Daoy (cell line): ENCODE results near the gene DNASE1L2. TPM values are rescaled to one million over a fixed set of nuclear protein-coding genes. Genes with fewer than 3 reads are reported as not detected.
"Not testable (repeated sequence)": the region's sequence is repeated elsewhere in the genome, so short reads cannot be mapped to it uniquely, and the experiment has no call there.

Experiments
- DNase-seq: peaks from one replicate; pipeline ENCODE4 v3.0.0-alpha.2; 2015; ENCODE audit warnings: low read depth
- total RNA-seq: library from RNA; depleted of rRNA; stranded (reverse); fragments of >200 nt; shearing (Covaris generic); gene quantifications from 2 replicates; pipeline ENCODE4 v1.2.3, GENCODE V29; 2014

DNASE1L2 gene
- total RNA-seq, 1 experiment from 2014 or later, result 1.0 TPM

DNA sequence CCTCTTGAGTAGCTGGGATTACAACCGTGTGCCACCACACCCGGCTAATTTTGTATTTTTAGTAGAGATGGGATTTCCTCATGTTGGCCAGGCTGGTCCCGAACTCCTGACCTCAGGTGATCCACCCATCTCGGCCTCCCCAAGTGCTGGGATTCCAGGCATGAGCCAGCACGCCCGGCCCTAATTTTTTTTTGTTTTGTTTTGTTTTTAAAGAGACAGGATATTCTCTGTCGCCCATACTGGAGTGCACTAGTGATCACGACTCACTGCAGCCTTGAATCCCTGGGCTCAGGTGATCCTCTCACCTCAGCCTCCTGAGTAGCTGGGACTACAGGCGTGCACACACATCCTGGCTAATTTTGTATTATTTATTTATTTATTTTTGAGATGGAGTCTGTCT lies 4.1 kb downstream of the DNASE1L2 start:
- DNase-seq, result not testable (repeated sequence)

DNA sequence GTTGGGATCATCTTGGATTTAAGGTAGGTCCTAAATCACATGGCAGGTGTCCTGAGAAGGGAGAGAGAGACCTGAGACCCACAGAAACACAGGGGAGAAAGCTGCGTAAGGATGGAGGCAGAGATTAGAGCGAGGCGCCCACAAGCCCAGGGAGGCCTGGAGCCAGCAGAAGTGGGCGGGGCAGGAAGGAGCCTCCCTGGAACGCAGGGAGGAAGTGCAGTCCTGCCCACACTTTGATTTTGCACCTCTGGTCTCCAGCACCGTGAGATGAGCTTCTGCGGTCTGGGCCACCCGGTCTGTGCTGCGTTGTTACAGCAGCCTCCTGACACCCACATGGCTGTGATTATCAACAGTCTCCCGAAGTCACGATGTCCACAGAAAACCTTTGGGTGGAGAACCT lies 6.4 kb downstream of the DNASE1L2 start:
- no peak for DNase-seq

DNA sequence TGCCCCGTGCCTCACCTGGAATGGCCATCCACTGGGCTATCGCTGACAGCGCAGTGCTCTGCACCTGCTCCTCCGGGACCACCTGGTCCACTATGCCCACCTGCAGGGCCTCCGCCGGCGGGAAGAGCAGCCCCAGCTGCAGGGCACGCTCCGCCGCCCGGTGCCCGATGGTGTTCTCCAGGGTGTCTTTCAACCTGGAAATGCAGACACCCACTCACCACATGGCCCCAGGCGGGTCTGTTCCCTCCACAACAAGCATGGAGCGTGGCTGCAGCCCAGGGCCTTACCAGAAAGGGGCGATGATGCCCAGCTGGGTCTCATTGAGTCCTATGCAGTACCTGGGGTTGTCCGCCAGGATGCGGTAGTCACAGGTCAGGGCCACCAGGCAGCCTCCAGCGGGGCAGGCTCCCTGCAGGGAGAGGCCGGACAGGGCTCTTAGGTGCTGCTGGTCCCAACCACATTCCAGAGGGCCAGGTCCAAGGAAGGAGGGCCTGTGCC lies 6.8 kb downstream of the DNASE1L2 start:
- DNase-seq, result peak; percentile 32

DNA sequence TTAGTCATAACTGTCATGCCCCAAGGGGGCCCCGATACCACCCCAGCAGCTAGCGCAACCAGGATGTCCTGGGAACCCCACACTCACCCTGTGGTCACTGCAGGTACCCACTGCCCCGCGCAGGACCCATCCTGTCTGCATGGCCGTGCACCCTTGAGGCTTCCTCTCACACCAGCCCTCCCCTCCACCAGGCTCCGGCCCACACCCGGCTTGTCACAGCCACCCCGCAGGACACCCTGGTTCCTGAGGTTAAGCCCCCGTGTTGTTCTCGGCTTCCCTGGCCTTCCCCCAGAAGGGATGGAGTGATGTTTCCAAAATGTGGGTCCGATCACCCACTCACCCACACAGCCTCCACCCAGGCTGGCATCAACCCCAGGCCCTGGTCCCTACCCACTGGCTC lies 7.5 kb downstream of the DNASE1L2 start:
- no peak for DNase-seq

DNA sequence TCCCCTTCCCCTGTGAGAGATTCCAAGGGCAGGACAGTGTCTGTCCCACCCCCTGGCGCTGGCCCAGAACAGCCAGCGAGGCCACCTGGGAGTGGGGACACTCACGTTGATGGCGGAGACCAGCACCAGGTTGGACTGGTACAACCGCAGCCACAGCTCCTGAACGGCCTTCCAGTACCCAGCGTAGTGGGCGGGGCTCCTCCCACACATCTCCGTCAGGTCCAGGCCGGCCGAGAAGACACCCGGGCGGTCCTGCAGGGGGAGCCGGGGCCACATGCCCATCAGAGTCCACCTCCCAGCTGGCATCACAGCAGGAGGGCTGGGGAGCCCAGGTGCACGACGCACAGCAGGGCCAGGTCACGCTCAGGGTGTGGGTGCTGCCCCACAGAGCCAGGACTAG lies 8.1 kb downstream of the DNASE1L2 start:
- DNase-seq, result no peak

DNA sequence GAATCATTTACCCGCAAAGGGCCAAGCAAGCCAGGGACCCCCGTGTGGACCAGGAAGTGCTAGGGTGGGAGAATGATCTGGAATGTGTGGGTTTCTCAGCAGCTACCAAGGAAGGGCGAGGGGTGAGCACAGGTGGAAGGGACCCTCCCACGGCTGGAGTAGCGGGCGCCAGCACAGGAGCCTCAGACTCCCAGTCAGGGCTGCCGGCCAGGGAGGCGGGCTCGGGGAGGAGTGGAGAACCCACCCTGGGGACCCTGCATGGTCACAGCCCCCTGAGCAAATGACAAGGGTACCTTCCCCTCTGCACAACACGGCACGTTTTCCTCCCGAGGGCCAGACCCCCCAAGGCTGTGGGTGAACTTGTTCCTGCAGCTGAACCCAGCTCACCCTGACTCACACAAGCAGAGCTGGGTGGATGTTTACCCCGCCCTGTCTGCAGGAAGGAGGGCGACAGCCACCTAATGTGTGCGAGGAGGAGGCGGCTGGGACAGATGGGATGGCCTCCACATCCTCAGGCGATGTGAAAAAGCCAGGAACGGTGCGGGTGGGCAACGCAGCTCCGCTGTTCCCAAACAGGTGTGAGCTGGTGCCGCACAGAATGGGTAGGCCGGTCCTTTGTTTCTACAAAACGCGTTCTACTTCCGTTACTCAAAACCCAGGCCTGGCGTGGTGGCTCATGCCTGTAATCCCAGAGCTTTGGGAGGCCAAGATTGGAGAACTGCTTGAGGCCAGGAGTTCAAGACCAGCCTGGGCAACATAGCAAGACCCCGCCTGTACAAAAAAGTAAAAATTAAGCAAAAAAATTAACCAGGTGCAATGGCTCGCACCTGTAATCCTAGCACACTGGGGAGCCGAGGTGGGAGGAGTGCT lies 8.9 kb downstream of the DNASE1L2 start:
- DNase-seq, result peak; percentile 31

DNA sequence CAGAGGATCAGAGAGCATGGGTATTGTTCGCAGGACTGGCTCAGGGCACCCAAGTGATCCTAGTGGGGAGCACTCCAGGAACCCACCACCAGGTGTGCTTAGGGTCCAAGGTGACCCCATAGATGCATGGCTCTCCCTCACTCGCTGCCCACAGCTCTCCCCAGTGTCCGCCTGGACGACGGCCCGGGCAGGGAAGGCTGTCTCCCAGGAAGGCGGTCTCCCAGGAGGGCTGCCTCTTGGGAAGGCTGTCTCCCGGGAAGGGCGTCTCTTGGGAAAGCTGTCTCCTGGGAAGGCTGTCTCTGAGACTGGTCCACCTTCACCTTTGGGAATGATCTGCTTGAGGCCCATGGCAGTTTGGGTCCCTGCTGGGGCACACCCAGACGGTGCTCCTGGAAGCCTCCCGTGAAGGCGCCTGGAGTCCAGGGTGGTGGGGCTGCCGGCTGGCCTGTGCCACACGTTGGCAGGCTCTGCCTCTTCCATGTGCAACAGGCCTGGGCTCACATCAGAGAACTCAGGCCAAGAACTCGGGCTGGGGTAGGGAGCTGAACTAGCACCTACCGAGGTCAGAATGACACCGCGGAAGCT lies 10.1 kb downstream of the DNASE1L2 start:
- no peak for DNase-seq

DNA sequence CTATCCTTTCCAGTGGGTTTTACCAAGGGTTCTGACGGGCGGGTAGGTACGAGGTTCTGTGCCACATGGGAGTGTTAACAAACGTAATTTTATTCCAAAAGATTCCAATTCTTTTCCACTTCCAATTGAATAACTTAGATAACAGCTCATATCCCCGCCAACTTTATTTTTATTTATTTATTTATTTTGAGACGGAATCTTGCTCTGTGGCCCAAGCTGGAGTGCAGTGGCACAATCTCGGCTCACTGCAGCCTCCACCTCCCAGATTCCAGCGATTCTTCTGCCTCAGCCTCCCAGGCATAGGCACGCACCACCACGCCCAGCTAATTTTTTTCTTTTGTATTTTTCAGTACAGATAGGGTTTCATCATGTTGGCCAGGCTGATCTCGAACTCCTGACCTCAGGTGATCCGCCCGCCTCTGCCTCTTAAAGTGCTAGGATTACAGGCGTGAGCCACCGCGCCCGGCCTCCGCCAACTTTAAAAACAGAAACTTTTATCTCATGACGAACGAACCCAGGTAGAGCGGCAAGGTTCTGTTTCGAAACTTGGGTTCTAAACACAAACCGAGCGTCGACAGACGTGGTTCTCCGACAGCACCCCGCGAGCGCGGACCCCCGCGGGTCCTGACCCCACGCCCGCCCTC lies 14.5 kb downstream of the DNASE1L2 start:
- no peak for DNase-seq

DNA sequence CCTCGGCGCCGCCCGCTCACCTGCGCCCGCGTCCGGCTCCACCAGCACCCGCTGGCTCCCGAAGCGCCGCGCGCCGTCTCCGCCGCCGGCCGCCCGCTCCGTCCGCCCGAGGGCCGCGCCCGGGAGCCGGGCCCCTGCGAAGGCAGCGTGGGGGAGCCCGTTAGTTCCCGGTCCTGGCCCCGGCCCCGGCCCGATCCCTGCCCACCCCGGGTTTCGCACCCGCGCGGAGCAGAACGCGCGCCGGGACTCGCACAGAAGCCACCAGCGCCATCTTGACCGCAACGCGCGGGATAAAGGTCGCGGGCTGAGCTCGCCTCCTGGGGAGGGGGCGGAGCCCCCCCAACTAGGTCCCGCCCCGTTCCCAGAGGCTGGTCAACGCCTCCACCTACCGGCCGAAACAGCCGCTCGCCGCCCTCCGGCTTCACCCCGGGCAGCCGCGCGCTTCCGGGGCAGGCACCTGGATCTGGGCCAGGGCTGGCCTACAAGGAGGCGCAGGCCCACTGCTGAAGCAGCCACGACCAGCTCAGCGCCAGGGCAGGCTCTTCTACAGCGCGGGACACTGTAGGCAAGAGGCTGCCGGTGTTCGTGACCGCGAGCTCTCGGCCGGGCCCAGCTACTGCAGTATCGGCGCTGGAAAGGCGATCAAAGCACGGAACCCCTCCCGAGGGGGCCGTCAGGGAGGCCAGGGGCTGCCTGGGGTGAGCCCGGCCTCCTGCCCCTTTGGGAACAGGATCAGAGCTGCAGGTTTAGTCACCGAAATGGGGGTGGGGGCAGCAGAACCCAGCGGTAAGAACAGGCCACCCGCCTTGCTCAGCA lies 15.3 kb downstream of the DNASE1L2 start, which contains the start of gene ECI1:
Gene ECI1, minus strand, starts transcription at position 292 of the 816 bp plus-strand sequence. Its CDS starts 21 bp downstream, at position 271.
- peak; percentile 96 for DNase-seq

DNA sequence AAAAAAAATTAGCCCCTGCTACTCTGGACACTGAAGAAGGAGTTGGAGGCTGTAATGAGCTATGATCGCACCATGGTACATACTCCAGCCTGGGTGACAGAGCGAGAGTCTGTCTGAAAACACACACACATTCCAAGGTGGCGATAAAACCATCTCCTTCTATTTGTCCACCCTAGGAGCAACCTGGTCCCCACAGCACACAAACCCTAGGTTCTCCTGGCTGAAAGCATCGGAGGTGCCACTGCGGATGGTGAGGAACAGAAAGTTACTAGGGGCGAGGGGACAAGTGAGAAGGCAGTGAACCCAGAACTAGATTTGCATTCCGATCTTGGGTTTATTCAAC lies 16.5 kb downstream of the DNASE1L2 start:
- DNase-seq, result no peak

DNA sequence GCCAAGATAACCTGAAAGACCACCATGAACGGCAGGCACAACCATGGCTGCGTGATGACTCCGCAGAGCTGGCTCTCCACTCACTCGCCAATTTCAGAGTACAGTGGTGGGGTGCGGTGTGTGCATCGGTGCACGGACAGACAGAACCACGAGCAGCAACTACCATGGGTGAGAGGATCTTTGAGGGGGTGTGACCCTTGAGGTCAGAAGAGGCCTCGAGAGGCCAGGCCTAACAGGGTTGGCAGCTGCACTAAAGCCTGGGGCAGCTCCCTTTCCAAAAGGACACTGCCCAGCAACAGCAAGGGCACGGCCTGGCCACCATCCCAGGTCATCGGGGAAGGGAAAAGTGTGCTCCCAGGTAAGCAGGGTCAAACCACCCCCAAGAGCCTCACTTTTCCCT lies 17.0 kb downstream of the DNASE1L2 start:
- no peak for DNase-seq

DNA sequence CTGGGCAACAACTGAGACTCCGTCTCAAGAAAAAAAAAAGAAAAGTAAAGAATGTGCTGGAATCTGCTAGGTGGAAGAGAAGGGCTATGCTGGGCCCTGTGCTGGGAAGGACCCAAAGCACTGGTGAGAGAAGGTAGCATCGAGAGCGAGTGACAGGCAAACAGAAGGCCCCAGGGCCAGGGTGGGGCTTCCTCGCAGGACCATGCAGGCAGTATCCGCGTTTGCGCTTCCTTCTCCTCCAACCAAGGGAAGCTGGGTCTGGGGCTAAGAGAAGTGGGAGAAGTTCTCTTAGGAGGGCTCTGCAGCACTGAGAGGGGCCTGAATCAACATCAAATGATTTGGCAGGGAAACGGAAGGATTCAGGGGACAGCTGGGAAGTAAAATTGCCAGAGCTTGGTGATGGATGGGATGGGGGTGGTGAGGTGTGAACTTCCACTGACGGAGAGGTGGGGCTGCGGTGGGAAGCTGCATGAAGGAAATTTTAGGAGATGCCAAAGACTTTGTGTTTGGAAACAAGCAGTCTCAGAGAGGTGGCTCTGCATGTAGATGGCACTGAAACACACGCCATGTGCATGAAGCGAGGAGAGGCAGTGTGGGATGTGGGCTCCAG lies 20.4 kb downstream of the DNASE1L2 start:
- no peak for DNase-seq

DNA sequence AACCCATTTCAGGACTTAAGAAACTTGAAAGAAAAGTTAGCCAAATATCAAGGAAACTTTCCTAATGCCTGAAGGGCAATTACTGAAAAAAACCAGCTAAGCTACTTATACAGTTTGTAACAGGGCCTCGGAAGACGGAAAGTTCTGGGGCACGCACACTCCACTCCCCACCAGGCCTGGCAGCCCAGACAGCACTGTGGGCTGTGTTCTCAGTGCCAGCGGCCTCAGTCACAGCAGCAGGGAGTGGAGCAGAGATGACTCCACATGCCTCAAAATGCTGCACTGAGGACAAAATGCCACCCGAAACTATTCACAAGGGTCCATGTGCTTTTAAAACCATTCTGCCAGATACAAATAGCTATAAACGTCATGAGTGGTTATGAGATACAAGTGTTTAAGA lies 21.5 kb downstream of the DNASE1L2 start:
- no peak for DNase-seq

DNA sequence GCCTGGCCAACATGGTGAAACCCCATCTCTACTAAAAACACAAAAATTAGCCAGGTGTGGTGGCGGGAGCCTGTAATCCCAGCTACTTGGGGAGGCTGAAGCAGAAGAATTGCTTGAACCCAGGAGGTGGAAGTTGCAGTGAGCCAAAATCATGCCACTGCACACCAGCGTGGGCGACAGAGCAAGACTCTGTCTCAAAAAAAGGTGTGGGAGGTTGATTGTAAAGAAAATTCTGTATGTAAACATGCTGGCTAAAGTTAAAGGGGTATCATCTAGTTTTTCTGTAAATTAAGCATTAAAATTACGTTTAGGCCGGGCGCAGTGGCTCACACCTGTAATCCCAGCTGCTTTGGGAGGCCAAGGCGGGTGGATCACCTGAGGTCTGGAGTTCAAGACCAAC lies 22.3 kb downstream of the DNASE1L2 start:
- DNase-seq, result not testable (repeated sequence)

DNA sequence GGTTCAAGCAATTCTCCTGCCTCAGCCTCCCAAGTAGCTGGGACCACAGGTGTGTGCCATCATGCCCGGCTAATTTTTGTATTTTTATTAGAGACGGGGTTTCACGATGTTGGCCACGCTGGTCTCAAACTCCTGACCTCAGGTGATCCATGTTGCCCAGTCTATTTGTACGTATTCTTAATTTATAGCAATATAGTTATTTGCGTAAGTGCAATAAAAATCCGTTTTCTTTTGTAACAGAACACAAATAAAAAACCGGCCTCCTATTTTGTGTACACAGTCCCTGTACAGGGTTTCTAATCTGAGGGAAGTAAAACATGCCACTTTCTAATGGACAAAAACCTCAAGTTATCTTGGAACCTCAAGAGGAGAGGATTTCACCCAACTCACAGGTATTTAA lies 24.0 kb downstream of the DNASE1L2 start:
- DNase-seq, result no peak

DNA sequence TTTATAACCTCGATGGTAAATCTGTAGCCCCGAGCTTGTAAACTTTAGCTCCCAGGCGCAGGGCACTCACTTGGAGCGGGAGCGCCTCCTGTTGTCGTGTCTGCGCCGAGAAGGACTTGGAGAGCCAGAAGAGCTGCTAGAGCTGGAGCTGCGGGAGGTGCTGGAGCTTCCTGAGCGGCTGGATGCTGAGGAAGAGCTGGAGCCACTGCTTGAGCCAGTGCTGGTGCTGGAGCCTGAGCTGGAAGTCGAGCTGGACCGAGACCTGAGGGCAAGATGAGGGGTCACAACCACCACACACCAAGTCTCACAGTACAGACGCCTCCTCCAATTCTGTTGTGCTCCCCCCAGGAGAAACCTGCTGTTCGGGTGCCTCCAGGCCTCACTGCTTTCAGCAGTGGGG lies 26.8 kb downstream of the DNASE1L2 start:
- not testable (repeated sequence) for DNase-seq

DNA sequence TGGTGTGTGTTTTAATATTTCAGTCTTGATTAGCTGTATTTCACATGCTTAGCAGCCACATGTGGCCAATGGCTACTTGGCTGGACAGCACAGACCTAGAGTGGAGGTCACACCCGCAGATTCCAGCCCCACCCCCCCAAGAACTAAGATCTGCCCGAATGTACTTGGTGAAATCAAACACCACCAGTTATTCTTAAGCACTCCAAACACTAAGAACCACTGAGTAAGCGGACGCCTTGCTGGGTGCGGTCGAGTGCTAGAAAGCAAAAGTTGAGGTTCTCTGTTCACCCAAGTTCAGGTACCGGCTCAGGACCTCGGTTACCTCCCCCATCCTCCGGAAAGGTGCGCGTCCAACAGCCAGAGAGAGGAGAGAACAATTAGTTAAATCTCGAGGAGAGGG lies 30.6 kb downstream of the DNASE1L2 start:
- not testable (repeated sequence) for DNase-seq

DNA sequence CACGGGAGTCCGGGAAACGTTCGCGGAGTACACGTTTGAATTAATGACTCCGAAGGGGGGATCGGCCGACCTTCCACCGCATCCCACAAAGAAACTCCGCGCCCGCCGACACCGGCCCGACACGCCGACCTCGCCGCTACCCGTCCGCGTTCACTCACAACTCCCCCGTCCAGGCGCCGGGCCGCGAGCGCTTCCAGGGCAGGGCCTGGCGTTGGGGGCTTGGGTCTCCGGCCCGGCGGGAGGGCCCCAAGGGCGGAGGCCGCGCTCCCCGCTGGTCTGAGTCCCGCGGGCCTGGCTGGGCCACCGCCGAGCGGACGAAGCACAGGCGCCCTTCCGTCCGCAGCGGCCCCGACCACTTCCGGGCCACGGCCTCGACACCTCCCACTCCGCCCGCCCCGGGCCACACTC lies 31.3 kb downstream of the DNASE1L2 start:
- not testable (repeated sequence) for DNase-seq

DNA sequence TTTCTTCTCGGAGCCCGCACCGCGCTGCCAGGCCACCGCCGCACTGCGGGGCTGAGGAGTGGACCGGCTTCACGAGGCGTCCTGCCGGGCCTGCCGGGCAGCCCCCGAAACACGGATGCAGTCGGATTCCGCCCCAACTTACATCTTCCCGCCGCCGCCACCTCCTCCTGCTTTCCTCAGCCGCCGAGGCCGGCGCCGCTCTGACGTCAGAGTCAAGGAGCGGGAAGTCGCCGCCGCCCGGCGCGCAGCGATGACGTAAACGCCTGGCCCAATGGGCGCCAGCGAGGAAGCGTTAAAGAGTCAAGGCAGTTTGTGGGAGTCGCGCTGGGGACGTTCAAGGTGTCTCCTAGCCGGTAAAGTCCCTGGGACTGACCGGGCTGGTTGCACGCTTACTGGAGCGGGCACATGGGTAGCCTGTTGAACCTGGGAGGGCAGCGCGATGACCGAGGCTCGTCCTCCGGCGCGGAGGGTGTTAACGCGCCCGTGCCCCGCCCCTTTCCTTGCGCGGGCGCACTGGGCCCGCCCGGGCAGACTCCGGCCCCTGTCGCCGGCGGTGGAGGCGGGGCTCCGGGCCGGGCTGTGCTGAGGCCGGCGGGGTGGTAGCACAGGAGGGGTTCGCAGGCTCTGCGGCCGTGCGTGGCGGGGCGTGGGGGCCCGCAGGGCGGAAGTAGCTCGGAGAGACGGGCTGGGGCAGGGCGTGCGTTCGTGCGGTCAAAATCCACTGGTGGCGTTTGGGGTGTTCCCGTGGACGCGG lies 31.8 kb downstream of the DNASE1L2 start, which contains the start of gene RNPS1:
Gene RNPS1, minus strand, starts transcription at position 214 of the 754 bp plus-strand sequence. CDS start 3,483 bp downstream, outside the sequence.
- peak; percentile 96 for DNase-seq

DNA sequence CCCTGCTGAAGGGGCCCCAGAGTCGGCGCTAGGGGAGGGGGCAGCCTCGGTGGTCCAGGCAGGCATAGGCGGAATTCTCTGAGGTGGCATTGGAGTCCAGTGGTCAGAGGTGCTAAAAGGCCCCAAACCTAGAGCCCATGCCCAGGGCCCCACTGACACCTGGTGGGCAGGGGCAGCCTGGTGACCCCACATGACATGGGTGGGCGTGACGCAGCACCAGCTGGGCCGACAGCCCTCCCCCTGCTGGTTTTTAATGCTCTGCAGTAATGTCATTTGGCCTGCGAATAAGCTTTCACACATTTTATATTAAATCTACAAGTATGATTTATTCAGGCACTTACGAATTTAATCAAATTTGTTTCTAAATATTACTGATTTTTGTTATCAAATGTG lies 33.8 kb downstream of the DNASE1L2 start:
- no peak for DNase-seq
